Measurements from ENCODE around the gene ELF1.
"Not testable (repeated sequence)": the region's sequence is repeated elsewhere in the genome, so short reads cannot be mapped to it uniquely, and the experiment has no call there.

Gene ELF1

GRCh38 chr13:40916207-40916998, 102.7 kb downstream of the ELF1 start:
- no peak overlapping the region for H3K27ac ChIP-seq (replicated peaks)
- H3K4me3 ChIP-seq (replicated peaks; ENCODE audit: insufficient read depth, low read length), result no peak overlapping the region
- no peak for DNase-seq (ENCODE audit: low read depth in 1 of 2, low spot score in 1 of 2)
- H3K27me3 ChIP-seq (ENCODE audit: insufficient read depth, poor library complexity, severe bottlenecking), result no peaks in the 10 kb centered on the region
- TF ChIP-seq REST (IDR thresholded peaks at IDR 0.05; ENCODE audit: insufficient replicate concordance, low read depth) (no peak), SPI1 (IDR thresholded peaks at IDR 0.05; ENCODE audit: borderline replicate concordance, low read depth) (no peak), GABPA (IDR thresholded peaks at IDR 0.05; ENCODE audit: low read depth) (no peak), POLR2AphosphoS5 (IDR thresholded peaks at IDR 0.05; ENCODE audit: low read depth) (no peak), CTCF (IDR thresholded peaks at IDR 0.05; ENCODE audit: insufficient read depth, low read length) (no peak)

GRCh38 chr13:40914863-40915262, 104.3 kb downstream of the ELF1 start:
- not testable (repeated sequence) for DNase-seq (ENCODE audit: low read depth in 1 of 2, low spot score in 1 of 2); H3K27me3 ChIP-seq (ENCODE audit: insufficient read depth, poor library complexity, severe bottlenecking); H3K27ac ChIP-seq (replicated peaks)

GRCh38 chr13:40911341-40911740, 107.8 kb downstream of the ELF1 start:
- Histone ChIP-seq H3K4me3 (replicated peaks; ENCODE audit: insufficient read depth, low read length) (no peak overlapping the region), H3K27me3 (ENCODE audit: insufficient read depth, poor library complexity, severe bottlenecking) (no peaks in the 10 kb centered on the region), H3K27ac (replicated peaks) (no peak overlapping the region)
- no peak for DNase-seq (ENCODE audit: low read depth in 1 of 2, low spot score in 1 of 2)
- TF ChIP-seq POLR2AphosphoS5 (IDR thresholded peaks at IDR 0.05; ENCODE audit: low read depth), result no peak
- no peak for TF ChIP-seq CTCF (IDR thresholded peaks at IDR 0.05; ENCODE audit: insufficient read depth, low read length)
- TF ChIP-seq REST (IDR thresholded peaks at IDR 0.05; ENCODE audit: insufficient replicate concordance, low read depth), result no peak
- TF ChIP-seq SPI1 (IDR thresholded peaks at IDR 0.05; ENCODE audit: borderline replicate concordance, low read depth), result no peak

More at GRCh38 chr13:40914863-40915262, 104.3 kb downstream of the ELF1 start:
- H3K4me3 ChIP-seq (replicated peaks; ENCODE audit: insufficient read depth, low read length), result not testable (repeated sequence)

GRCh38 chr13:40910324-40911050, 108.6 kb downstream of the ELF1 start:
- no peak overlapping the region for H3K27ac ChIP-seq (replicated peaks)
- H3K4me3 ChIP-seq (replicated peaks; ENCODE audit: insufficient read depth, low read length), result no peak overlapping the region
- no peak for TF ChIP-seq GABPA (IDR thresholded peaks at IDR 0.05; ENCODE audit: low read depth)
- no peak for TF ChIP-seq POLR2AphosphoS5 (IDR thresholded peaks at IDR 0.05; ENCODE audit: low read depth)
- no peak for TF ChIP-seq SPI1 (IDR thresholded peaks at IDR 0.05; ENCODE audit: borderline replicate concordance, low read depth)
- no peak for TF ChIP-seq CTCF (IDR thresholded peaks at IDR 0.05; ENCODE audit: insufficient read depth, low read length)
- TF ChIP-seq REST (IDR thresholded peaks at IDR 0.05; ENCODE audit: insufficient replicate concordance, low read depth), result no peak
- H3K27me3 ChIP-seq (ENCODE audit: insufficient read depth, poor library complexity, severe bottlenecking), result no peaks in the 10 kb centered on the region
- DNase-seq (ENCODE audit: low read depth in 1 of 2, low spot score in 1 of 2), result no peak

- H3K4me3 ChIP-seq (replicated peaks; ENCODE audit: insufficient read depth, low read length); DNase-seq (ENCODE audit: low read depth in 1 of 2, low spot score in 1 of 2); H3K27me3 ChIP-seq (ENCODE audit: insufficient read depth, poor library complexity, severe bottlenecking); H3K27ac ChIP-seq (replicated peaks): not testable (repeated sequence)
Observed at GRCh38 chr13:40909541-40910200, 109.4 kb downstream of the ELF1 start.

All from HL-60 (cell line).